Jurkat, Clone E6-1 (cell line): ENCODE measurements around the gene ARHGAP5.

Experiments
- DNase-seq: peaks from one replicate; pipeline ENCODE4 v3.0.0-alpha.2; 2011; ENCODE audit warnings: low read depth, low spot score
- H3K4me3 ChIP-seq: 2 replicates; pipeline ENCODE4 v1.5.1; 2011; ENCODE audit warnings: mild to moderate bottlenecking, low read length, control low read depth, moderate library complexity

The ARHGAP5 gene

GRCh38 chr14:32142341-32142740, 65.2 kb downstream of the ARHGAP5 start:
- no peak overlapping the region for H3K4me3 ChIP-seq
- no peak for DNase-seq

GRCh38 chr14:32142754-32143437, 65.8 kb downstream of the ARHGAP5 start:
- no peak for DNase-seq
- no peak overlapping the region for H3K4me3 ChIP-seq

- no peak overlapping the region for H3K4me3 ChIP-seq
- DNase-seq: no peak
These were observed 73.3 kb downstream of the ARHGAP5 start for GRCh38 chr14:32150392-32150791.

- no peak for DNase-seq
- H3K4me3 ChIP-seq: no peak overlapping the region
These were observed 88.9 kb downstream of the ARHGAP5 start for GRCh38 chr14:32166029-32166428.

GRCh38 chr14:32166924-32167323, 89.8 kb downstream of the ARHGAP5 start:
- H3K4me3 ChIP-seq: no peak overlapping the region
- DNase-seq: no peak

- H3K4me3 ChIP-seq: no peak overlapping the region
- DNase-seq: no peak
These were observed 90.8 kb downstream of the ARHGAP5 start for GRCh38 chr14:32167907-32168306.

- peak; percentile 35 for DNase-seq
- H3K4me3 ChIP-seq: no peak overlapping the region
These were observed 92.1 kb downstream of the ARHGAP5 start for GRCh38 chr14:32169191-32169590.

GRCh38 chr14:32171469-32171868, 94.4 kb downstream of the ARHGAP5 start:
- DNase-seq: no peak
- no peak overlapping the region for H3K4me3 ChIP-seq

GRCh38 chr14:32183151-32184058, 106.3 kb downstream of the ARHGAP5 start:
- no peak for DNase-seq
- H3K4me3 ChIP-seq: no peak overlapping the region

GRCh38 chr14:32185097-32185496, 108.0 kb downstream of the ARHGAP5 start:
- H3K4me3 ChIP-seq: no peak overlapping the region
- no peak for DNase-seq

GRCh38 chr14:32186248-32186647, 109.1 kb downstream of the ARHGAP5 start:
- H3K4me3 ChIP-seq: no peak overlapping the region
- DNase-seq: no peak

- no peak overlapping the region for H3K4me3 ChIP-seq
- no peak for DNase-seq
These were observed 112.7 kb downstream of the ARHGAP5 start for GRCh38 chr14:32189811-32190210.

GRCh38 chr14:32190673-32191072, 113.6 kb downstream of the ARHGAP5 start:
- H3K4me3 ChIP-seq: no peak overlapping the region
- DNase-seq: no peak

GRCh38 chr14:32192712-32193373, 115.7 kb downstream of the ARHGAP5 start:
- DNase-seq: no peak
- no peak overlapping the region for H3K4me3 ChIP-seq

GRCh38 chr14:32193532-32193931, 116.4 kb downstream of the ARHGAP5 start:
- no peak for DNase-seq
- H3K4me3 ChIP-seq: no peak overlapping the region

- H3K4me3 ChIP-seq: no peak overlapping the region
- no peak for DNase-seq
These were observed 118.5 kb downstream of the ARHGAP5 start for GRCh38 chr14:32195636-32196035.

GRCh38 chr14:32197919-32198318, 120.8 kb downstream of the ARHGAP5 start:
- no peak overlapping the region for H3K4me3 ChIP-seq
- DNase-seq: no peak

- no peak for DNase-seq
- peak overlapping the region; percentile 68 for H3K4me3 ChIP-seq
These were observed 123.5 kb downstream of the ARHGAP5 start for GRCh38 chr14:32200368-32201192.

GRCh38 chr14:32201193-32201815, 124.2 kb downstream of the ARHGAP5 start:
- peak; percentile 37 for DNase-seq
- peak overlapping the region; percentile 68 for H3K4me3 ChIP-seq
